Prostate gland (tissue), 2 donors: ENCODE measurements around the gene FUT8.

Experiments
- POLR2A ChIP-seq: fragments of 450-650 bp; IDR thresholded peaks from one replicate; pipeline ENCODE4 v1.6.1; 2016; ENCODE audit warnings: antibody characterized with exemption, mild to moderate bottlenecking
- POLR2AphosphoS5 ChIP-seq: sonication (generic); formaldehyde crosslinking; IDR thresholded peaks from one replicate; pipeline ENCODE4 v1.6.1; 2017; ENCODE audit warnings: antibody characterized with exemption
- TF ChIP-seq, protein P1 (sequence below), 4 experiments: fragments of 200-600 bp in 2 of 4; fragments of 450-650 bp in 2 of 4; sonication (generic) in 2 of 4; IDR thresholded peaks; 1 replicate in 3 of 4; 2 replicates in 1 of 4; pipeline ENCODE4 v1.5.1; 2016 to 2019; ENCODE audit warnings: antibody characterized with exemption in 4 of 4, mild to moderate bottlenecking in 2 of 4, moderate library complexity in 2 of 4

- TF ChIP-seq, protein P1, sequence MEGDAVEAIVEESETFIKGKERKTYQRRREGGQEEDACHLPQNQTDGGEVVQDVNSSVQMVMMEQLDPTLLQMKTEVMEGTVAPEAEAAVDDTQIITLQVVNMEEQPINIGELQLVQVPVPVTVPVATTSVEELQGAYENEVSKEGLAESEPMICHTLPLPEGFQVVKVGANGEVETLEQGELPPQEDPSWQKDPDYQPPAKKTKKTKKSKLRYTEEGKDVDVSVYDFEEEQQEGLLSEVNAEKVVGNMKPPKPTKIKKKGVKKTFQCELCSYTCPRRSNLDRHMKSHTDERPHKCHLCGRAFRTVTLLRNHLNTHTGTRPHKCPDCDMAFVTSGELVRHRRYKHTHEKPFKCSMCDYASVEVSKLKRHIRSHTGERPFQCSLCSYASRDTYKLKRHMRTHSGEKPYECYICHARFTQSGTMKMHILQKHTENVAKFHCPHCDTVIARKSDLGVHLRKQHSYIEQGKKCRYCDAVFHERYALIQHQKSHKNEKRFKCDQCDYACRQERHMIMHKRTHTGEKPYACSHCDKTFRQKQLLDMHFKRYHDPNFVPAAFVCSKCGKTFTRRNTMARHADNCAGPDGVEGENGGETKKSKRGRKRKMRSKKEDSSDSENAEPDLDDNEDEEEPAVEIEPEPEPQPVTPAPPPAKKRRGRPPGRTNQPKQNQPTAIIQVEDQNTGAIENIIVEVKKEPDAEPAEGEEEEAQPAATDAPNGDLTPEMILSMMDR (IDR thresholded peaks at IDR 0.05): no peak
- TF ChIP-seq POLR2A (no peak), POLR2AphosphoS5 (no peak)
Measured at GRCh38 chr14:65370801-65371248, 41.7 kb upstream of the FUT8 start.
